Measurements from ENCODE around the gene CMC4. TPM values are rescaled to one million over a fixed set of nuclear protein-coding genes. Genes with fewer than 3 reads are reported as not detected.

The CMC4 gene
- total RNA-seq, 4 donors from 2014 or later = 28.0 to 36.3 (median 32.9) TPM

- TF ChIP-seq CTCF (IDR thresholded peaks at IDR 0.05) = no peak
- TF ChIP-seq EP300 (IDR thresholded peaks at IDR 0.05) = no peak
- TF ChIP-seq POLR2AphosphoS5 (IDR thresholded peaks at IDR 0.05) = no peak
- WGBS = 47% methylated on average over 23 of the region's 25 CpGs
- Histone ChIP-seq H3K4me3 (peak overlapping the region; percentile 61 to 70 (median 64)), H3K27ac (replicated peaks in 1 of 4) (peak overlapping the region; percentile 81 to 91 (median 86)), H3K27me3 (no peaks in the 10 kb centered on the region), H3K36me3 (peaks cover 0 to 14% (median 8%) of the 10 kb centered on the region in 4 donors), H3K4me1 (peaks cover 6 to 41% (median 30%) of the 10 kb centered on the region in 4 donors), H3K9me3 (no peaks in the 10 kb centered on the region)
- DNase-seq (ENCODE audit: extremely low spot score) = peak; percentile 88
- intact Hi-C loops (cut with DNase I) = no loop called here
These were observed 851 bp upstream of the CMC4 start for GRCh38 chrX:155071694-155072280.

GRCh38 chrX:155070663-155070974 lies 317 bp downstream of the CMC4 start:
- 48% methylated on average over 15 of the region's 16 CpGs for WGBS
- H3K27me3 ChIP-seq = no peaks in the 10 kb centered on the region
- H3K4me3 ChIP-seq = peak overlapping the region; percentile 61 to 70 (median 64)
- intact Hi-C loops (cut with DNase I) = no loop called here
- peaks cover 0 to 3% (median 0%) of the 10 kb centered on the region in 4 donors for H3K36me3 ChIP-seq
- H3K9me3 ChIP-seq = no peaks in the 10 kb centered on the region
- TF ChIP-seq CTCF (IDR thresholded peaks at IDR 0.05) (no peak), POLR2AphosphoS5 (IDR thresholded peaks at IDR 0.05) (no peak), EP300 (IDR thresholded peaks at IDR 0.05) (no peak), POLR2A (IDR thresholded peaks at IDR 0.05; ENCODE audit: low read depth) (no peak)
- H3K27ac ChIP-seq (replicated peaks in 1 of 4) = peak overlapping the region; percentile 85 to 91 (median 88)
- DNase-seq (ENCODE audit: extremely low spot score) = no peak
- H3K4me1 ChIP-seq = peaks cover 6 to 46% (median 36%) of the 10 kb centered on the region in 4 donors

GRCh38 chrX:155070038-155070437 lies 898 bp downstream of the CMC4 start:
- Histone ChIP-seq H3K4me3 (peak overlapping the region; percentile 61 to 70 (median 64)), H3K27me3 (no peaks in the 10 kb centered on the region), H3K27ac (replicated peaks in 1 of 4) (peak overlapping the region; percentile 85 to 91 (median 88)), H3K4me1 (peaks cover 6 to 52% (median 39%) of the 10 kb centered on the region in 4 donors), H3K36me3 (peaks cover 0 to 3% (median 0%) of the 10 kb centered on the region in 4 donors), H3K9me3 (no peaks in the 10 kb centered on the region)
- WGBS = 30% methylated on average over 12 of the region's 12 CpGs
- no peak for TF ChIP-seq EP300 (IDR thresholded peaks at IDR 0.05)
- TF ChIP-seq POLR2AphosphoS5 (IDR thresholded peaks at IDR 0.05) = no peak
- TF ChIP-seq CTCF (IDR thresholded peaks at IDR 0.05) = no peak
- TF ChIP-seq POLR2A (IDR thresholded peaks at IDR 0.05; ENCODE audit: low read depth) = no peak
- no peak for DNase-seq (ENCODE audit: extremely low spot score)
- intact Hi-C loops (cut with DNase I) = no loop called here

- Histone ChIP-seq H3K4me1 (peaks cover 6 to 57% (median 41%) of the 10 kb centered on the region in 4 donors), H3K36me3 (peaks cover 0 to 3% (median 0%) of the 10 kb centered on the region in 4 donors), H3K4me3 (peak overlapping the region; percentile 61 to 70 (median 64)), H3K27ac (replicated peaks in 1 of 4) (peak overlapping the region in 2 of 4 donors; percentile 86 to 91), H3K27me3 (no peaks in the 10 kb centered on the region), H3K9me3 (no peaks in the 10 kb centered on the region)
- intact Hi-C loops (cut with DNase I) = no loop called here
- DNase-seq (ENCODE audit: extremely low spot score) = no peak
- TF ChIP-seq EP300 (IDR thresholded peaks at IDR 0.05) (no peak), CTCF (IDR thresholded peaks at IDR 0.05) (no peak), POLR2A (IDR thresholded peaks at IDR 0.05; ENCODE audit: low read depth) (no peak), POLR2AphosphoS5 (IDR thresholded peaks at IDR 0.05) (no peak)
- WGBS = 73% methylated on average over 1 of the region's 1 CpG
These were observed 1.5 kb downstream of the CMC4 start for GRCh38 chrX:155069414-155069813.

GRCh38 chrX:155068165-155068564 lies 2.8 kb downstream of the CMC4 start:
- H3K4me3 ChIP-seq = no peak overlapping the region
- H3K27ac ChIP-seq (replicated peaks in 1 of 4) = no peak overlapping the region
- H3K36me3 ChIP-seq = no peaks in the 10 kb centered on the region
- peaks cover 6 to 55% (median 37%) of the 10 kb centered on the region in 4 donors for H3K4me1 ChIP-seq
- intact Hi-C loops (cut with DNase I) = no loop called here
- no peak for DNase-seq (ENCODE audit: extremely low spot score)
- TF ChIP-seq POLR2A (IDR thresholded peaks at IDR 0.05; ENCODE audit: low read depth) (no peak), POLR2AphosphoS5 (IDR thresholded peaks at IDR 0.05) (peak in 1 of 2 donors; percentile 30)
- H3K9me3 ChIP-seq = no peaks in the 10 kb centered on the region
- 71% methylated on average over 1 of the region's 1 CpG for WGBS
- H3K27me3 ChIP-seq = no peaks in the 10 kb centered on the region

Data from esophagus muscularis mucosa (tissue), 4 donors.